Endothelial cell (in vitro differentiated cells): Measurements from ENCODE around the gene DOCK3. TPM values are rescaled to one million over a fixed set of nuclear protein-coding genes. Genes with fewer than 3 reads are reported as not detected.
"Not testable (repeated sequence)": the region's sequence is repeated elsewhere in the genome, so short reads cannot be mapped to it uniquely, and the experiment has no call there.

Source experiments
- DNase-seq: peaks from one replicate; pipeline ENCODE4 v3.0.0; 2021; ENCODE audit warnings: low spot score
- H3K27ac Mint-ChIP-seq: one replicate; pipeline ENCODE4 v1.8.0; 2021; ENCODE audit warnings: mixed read lengths, inconsistent platforms; ENCODE audit not compliant: unreplicated experiment
- H3K27me3 Mint-ChIP-seq: one replicate; pipeline ENCODE4 v1.8.0; 2021; ENCODE audit warnings: mild to moderate bottlenecking, moderate library complexity, mixed read lengths, inconsistent platforms; ENCODE audit not compliant: unreplicated experiment
- H3K36me3 Mint-ChIP-seq: one replicate; pipeline ENCODE4 v1.8.0; 2021; ENCODE audit warnings: mild to moderate bottlenecking, low read depth, mixed read lengths, inconsistent platforms; ENCODE audit not compliant: unreplicated experiment
- H3K4me1 Mint-ChIP-seq: one replicate; pipeline ENCODE4 v1.8.0; 2021; ENCODE audit warnings: mild to moderate bottlenecking, mixed read lengths, inconsistent platforms; ENCODE audit not compliant: unreplicated experiment
- H3K4me3 Mint-ChIP-seq: one replicate; pipeline ENCODE4 v1.8.0; 2021; ENCODE audit warnings: mild to moderate bottlenecking, mixed read lengths, inconsistent platforms; ENCODE audit not compliant: unreplicated experiment
- H3K9me3 Mint-ChIP-seq: one replicate; pipeline ENCODE4 v1.8.0; 2021; ENCODE audit warnings: mixed read lengths, inconsistent platforms; ENCODE audit not compliant: unreplicated experiment
- CTCF ChIP-seq: fragments of 200-600 bp; sonication (generic); IDR thresholded peaks from one replicate; pipeline ENCODE4 v1.5.0; 2021; ENCODE audit warnings: antibody characterized with exemption; ENCODE audit not compliant: unreplicated experiment
- total RNA-seq: library from RNA; stranded (reverse); fragmentation: NEBNext Ultra II Directional; extraction: Animal tissue kit (Norgen Biotek cat#: 25700); gene quantifications from one replicate; pipeline ENCODE4 v1.2.1, GENCODE V29; 2021; ENCODE audit not compliant: unreplicated experiment

DOCK3 gene
- total RNA-seq, 1 donor from 2014 or later, result 1.3 TPM

GRCh38 chr3:50662408-50662807, 12.3 kb upstream of the DOCK3 start:
- no peak for DNase-seq
- Mint-ChIP-seq H3K4me1 (no peaks in the 10 kb centered on the region), H3K27ac (no peak overlapping the region), H3K4me3 (no peak overlapping the region), H3K9me3 (no peaks in the 10 kb centered on the region), H3K36me3 (no peaks in the 10 kb centered on the region), H3K27me3 (peaks cover 8% of the 10 kb centered on the region)
- no peak for TF ChIP-seq CTCF

GRCh38 chr3:50665081-50665840, 9.5 kb upstream of the DOCK3 start:
- no peak for TF ChIP-seq CTCF
- Mint-ChIP-seq H3K36me3 (no peaks in the 10 kb centered on the region), H3K4me3 (no peak overlapping the region), H3K4me1 (no peaks in the 10 kb centered on the region), H3K27ac (no peak overlapping the region), H3K9me3 (no peaks in the 10 kb centered on the region), H3K27me3 (peaks cover 5% of the 10 kb centered on the region)
- no peak for DNase-seq

- H3K27me3 Mint-ChIP-seq, DNase-seq, H3K4me3 Mint-ChIP-seq: not testable (repeated sequence)
These were observed 8.9 kb upstream of the DOCK3 start for GRCh38 chr3:50665841-50666115.

GRCh38 chr3:50666837-50667236, 7.9 kb upstream of the DOCK3 start:
- Mint-ChIP-seq H3K27ac (no peak overlapping the region), H3K4me3 (no peak overlapping the region), H3K27me3 (peaks cover 5% of the 10 kb centered on the region), H3K4me1 (no peaks in the 10 kb centered on the region), H3K36me3 (no peaks in the 10 kb centered on the region), H3K9me3 (no peaks in the 10 kb centered on the region)
- TF ChIP-seq CTCF, result no peak
- DNase-seq, result no peak

More at GRCh38 chr3:50665841-50666115, 8.9 kb upstream of the DOCK3 start:
- not testable (repeated sequence) for H3K27ac Mint-ChIP-seq, H3K4me1 Mint-ChIP-seq, H3K9me3 Mint-ChIP-seq, H3K36me3 Mint-ChIP-seq

- no peak overlapping the region for H3K27ac Mint-ChIP-seq
- DNase-seq, result no peak
- no peak for TF ChIP-seq CTCF
- peaks cover 8% of the 10 kb centered on the region for H3K36me3 Mint-ChIP-seq
- peaks cover 7% of the 10 kb centered on the region for H3K4me1 Mint-ChIP-seq
- no peak overlapping the region for H3K4me3 Mint-ChIP-seq
- H3K9me3 Mint-ChIP-seq, result no peaks in the 10 kb centered on the region
- H3K27me3 Mint-ChIP-seq, result peaks cover 12% of the 10 kb centered on the region
These were observed 3.4 kb upstream of the DOCK3 start for GRCh38 chr3:50671331-50671730.
